DOHH2 (cell line): ENCODE measurements around the gene CPLANE2.

ENCODE experiments used
- EZH2phosphoT487 ChIP-seq: fragments of 200-600 bp; sonication (generic); IDR thresholded peaks from 2 replicates; pipeline ENCODE4 v1.6.1; 2017; ENCODE audit warnings: borderline replicate concordance, mild to moderate bottlenecking, antibody characterized with exemption, low read length, moderate library complexity, mixed read lengths
- TF ChIP-seq, protein P1 (sequence below): fragments of 200-600 bp; sonication (generic); IDR thresholded peaks from one replicate; pipeline ENCODE4 v1.5.1; 2014; ENCODE audit warnings: antibody characterized with exemption, mild to moderate bottlenecking, low read depth, low read length; ENCODE audit not compliant: poor library complexity, severe bottlenecking

DNA sequence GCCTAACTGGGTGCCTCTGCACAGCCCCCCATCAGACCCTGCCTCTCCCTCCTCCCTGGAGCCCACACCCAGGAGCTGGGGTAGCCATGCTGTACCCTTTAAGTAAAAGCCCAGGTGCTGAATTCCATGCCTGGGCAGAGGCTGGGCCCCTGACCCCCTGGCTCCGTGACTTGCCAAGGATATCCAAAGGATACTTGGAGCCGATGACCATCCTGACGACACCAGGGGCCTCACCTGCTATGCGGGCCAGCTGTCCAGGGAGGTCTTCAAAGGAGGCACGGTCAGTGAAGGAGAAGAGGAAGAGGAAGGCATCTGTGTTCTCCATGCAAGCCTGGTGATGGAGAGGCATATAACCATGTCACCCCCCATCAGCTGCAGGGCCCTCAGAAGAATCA lies 4.7 kb downstream of the CPLANE2 start:
- TF ChIP-seq, protein P1, sequence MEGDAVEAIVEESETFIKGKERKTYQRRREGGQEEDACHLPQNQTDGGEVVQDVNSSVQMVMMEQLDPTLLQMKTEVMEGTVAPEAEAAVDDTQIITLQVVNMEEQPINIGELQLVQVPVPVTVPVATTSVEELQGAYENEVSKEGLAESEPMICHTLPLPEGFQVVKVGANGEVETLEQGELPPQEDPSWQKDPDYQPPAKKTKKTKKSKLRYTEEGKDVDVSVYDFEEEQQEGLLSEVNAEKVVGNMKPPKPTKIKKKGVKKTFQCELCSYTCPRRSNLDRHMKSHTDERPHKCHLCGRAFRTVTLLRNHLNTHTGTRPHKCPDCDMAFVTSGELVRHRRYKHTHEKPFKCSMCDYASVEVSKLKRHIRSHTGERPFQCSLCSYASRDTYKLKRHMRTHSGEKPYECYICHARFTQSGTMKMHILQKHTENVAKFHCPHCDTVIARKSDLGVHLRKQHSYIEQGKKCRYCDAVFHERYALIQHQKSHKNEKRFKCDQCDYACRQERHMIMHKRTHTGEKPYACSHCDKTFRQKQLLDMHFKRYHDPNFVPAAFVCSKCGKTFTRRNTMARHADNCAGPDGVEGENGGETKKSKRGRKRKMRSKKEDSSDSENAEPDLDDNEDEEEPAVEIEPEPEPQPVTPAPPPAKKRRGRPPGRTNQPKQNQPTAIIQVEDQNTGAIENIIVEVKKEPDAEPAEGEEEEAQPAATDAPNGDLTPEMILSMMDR: no peak
- no peak for TF ChIP-seq EZH2phosphoT487
